NCI-H1048 (cell line): ENCODE data around the gene DYNLRB2.

Experiments
- DNase-seq: peaks from one replicate; lab custom pipeline; 2025; lab: John Stamatoyannopoulos, UW

The DYNLRB2 gene

GRCh38 chr16:80599466-80599865 is 58.7 kb downstream of the DYNLRB2 start:
- DNase-seq = no peak
